ENCODE data around the gene KRTAP10-3.
"Not testable (repeated sequence)": the region's sequence is repeated elsewhere in the genome, so short reads cannot be mapped to it uniquely, and the experiment has no call there.

The KRTAP10-3 gene, protein sequence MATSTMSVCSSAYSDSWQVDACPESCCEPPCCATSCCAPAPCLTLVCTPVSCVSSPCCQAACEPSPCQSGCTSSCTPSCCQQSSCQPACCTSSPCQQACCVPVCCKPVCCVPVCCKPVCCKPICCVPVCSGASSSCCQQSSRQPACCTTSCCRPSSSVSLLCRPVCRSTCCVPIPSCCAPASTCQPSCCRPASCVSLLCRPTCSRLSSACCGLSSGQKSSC

DNA sequence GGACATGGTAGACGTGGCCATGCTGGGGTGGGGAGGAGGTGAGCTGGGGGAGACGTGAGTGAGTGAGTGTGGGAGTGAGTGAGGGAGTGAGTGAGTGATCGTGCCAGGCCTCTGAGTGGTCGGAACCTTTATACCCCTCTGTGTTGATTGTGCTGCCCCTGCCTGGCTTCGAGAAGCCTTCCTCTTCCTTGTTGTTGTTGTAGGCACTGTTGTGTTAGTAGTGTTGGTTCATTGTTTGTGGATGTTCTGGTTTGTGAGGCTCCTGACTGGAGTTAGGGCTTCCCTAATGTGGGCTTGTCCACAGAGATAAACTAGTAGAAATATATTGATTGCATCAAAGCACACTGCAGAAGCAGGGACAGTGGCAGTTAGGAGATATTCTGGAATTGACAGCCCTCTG lies at the start of gene KRTAP10-3:
Gene KRTAP10-3 (minus strand): TSS at position 101 of the 400 bp plus-strand sequence. CDS start 80 bp downstream, at position 21.
- no peak for DNase-seq

DNA sequence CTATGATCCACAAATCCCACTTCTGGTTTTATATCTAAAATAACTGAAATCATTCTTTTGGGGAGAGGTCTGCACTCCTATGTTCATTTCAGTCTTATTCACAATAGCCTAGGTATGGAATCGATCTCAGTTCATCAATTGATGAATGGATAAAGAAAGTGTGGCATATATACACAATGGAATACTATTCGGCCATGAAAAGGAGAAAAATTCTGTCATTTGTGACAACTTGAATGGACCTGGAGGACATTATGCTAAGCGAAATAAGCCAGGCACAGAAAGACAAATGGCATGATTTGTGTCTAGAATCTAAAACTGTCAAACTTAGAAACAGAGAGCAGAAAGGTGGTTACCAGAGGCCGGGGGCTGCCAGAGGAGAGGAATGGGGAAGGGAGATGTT lies 47.9 kb upstream of the KRTAP10-3 start:
- no peak for DNase-seq

DNA sequence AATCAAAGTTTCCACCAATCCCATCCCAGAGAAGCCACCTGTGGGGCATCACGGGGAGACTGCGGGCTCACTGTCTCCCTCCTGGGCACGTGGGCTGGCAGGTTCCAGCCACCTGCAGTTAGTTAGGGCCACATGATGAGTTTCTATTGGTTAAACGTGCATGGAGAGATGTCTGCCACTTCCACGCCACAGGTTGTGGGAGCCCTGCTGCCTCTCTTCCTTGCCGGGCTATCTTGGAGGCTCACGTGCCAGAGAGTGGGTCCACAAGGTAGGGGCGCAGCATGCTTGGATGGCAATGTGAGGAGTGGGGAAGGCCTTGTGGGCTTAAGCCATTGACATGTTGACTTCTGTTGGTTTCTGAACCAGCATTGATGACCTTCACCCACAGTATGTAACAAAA lies 45.3 kb upstream of the KRTAP10-3 start:
- no peak for DNase-seq

DNA sequence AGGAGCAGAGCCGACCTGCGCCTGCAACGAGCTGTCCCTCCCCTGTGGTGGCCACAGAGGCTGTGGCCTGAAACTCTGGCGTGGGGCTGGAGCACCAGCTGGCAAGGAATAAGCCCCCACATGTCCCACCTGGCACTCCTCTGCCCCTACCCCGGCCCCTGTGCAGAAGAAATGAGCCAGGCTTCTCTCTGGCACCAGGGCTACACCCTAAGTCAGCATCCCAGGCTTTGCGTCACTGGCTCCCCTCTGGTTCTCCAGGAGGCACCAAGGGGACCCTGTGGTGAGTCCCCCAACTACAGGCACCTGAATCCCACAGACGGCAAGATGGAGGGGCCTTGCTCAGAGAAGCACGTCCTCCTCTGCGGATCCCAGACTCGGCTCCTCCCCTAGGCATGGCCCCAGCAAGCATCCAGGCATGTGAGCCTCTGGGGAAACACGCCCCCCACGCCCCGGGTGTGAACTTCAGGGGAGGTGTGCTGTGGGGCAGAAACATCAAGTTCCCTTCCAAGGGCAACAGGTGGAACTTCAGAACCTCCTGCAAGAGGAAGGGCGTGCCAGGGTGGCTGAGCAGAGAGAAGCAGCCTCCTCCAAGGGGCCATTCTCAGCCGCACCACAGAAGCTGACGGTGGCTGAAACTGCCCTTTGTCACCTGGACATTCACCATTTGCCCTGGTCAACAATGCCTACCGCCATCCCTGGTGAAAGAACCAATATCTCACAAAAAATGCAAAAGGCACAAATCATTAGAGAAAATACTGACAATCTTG lies 44.7 kb upstream of the KRTAP10-3 start:
- no peak for DNase-seq

DNA sequence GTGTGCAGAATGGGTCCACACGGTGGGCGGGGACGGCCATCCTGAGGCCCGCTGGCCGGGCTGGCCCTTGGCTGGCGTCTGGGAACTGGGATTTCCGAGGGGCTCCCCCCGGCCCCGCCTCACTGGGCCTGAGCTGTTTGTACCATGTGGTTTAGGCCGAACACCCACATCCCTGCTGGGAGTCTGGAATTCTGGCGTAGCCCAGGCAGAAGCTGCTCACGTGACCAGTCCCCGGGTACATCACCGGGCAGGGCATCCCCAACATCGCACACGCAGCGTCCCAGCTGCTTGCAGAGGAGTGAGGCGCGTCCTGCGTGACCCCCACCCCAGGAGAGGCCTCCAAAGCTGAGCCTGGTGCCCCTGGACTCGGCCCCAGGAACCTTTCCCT lies 43.9 kb upstream of the KRTAP10-3 start:
- DNase-seq: no peak

DNA sequence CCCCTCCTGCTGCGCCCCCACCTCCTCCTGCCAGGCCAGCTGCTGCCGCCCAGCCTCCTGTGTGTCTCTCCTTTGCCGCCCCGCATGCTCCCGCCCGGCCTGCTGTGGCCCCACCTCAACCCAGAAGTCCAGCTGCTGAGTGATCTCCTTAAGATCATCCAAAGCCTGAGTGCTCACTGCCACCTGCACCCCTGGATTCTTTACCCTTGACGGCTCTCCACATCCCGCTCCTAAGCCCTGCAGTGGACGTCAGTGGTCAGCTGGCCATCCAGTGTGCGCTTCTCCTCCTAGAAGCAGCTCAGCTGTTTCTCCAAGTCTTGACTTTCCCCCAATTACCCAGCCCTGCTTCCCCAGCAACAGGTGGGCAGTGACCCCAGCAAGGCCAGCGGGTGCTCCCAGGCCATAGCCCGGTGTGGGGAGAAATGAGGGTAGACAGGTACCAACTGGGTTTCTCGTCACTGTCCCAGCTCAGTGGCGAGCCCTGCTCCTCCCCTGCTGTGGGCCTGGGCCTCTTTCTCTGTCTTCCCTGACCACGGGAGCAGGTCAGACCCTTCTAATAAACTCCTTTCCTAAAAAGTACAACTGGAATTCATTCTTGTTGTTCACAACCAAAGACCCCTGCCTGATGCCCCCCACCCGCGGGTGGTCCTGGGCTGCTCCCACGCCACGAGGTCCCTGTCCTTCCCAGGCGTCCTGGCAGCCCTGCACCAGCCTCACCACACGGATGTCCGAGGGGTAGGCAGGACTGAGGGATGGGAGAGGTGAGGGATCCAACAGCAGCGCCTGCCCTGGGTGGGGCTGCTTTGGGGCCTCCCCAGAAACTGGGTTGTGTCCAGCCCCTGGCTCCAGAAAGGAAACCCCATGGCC lies 43.2 kb upstream of the KRTAP10-3 start:
- no peak for DNase-seq

DNA sequence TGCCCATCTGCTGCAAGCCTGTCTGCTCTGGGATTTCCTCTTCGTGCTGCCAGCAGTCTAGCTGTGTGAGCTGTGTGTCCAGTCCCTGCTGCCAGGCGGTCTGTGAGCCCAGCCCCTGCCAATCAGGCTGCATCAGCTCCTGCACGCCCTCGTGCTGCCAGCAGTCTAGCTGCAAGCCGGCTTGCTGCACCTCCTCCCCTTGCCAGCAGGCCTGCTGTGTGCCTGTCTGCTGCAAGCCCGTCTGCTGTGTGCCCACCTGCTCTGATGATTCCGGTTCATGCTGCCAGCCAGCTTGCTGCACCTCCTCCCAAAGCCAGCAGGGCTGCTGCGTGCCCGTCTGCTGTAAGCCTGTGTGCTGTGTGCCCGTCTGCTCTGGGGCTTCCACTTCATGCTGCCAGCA lies 42.5 kb upstream of the KRTAP10-3 start:
- not testable (repeated sequence) for DNase-seq

DNA sequence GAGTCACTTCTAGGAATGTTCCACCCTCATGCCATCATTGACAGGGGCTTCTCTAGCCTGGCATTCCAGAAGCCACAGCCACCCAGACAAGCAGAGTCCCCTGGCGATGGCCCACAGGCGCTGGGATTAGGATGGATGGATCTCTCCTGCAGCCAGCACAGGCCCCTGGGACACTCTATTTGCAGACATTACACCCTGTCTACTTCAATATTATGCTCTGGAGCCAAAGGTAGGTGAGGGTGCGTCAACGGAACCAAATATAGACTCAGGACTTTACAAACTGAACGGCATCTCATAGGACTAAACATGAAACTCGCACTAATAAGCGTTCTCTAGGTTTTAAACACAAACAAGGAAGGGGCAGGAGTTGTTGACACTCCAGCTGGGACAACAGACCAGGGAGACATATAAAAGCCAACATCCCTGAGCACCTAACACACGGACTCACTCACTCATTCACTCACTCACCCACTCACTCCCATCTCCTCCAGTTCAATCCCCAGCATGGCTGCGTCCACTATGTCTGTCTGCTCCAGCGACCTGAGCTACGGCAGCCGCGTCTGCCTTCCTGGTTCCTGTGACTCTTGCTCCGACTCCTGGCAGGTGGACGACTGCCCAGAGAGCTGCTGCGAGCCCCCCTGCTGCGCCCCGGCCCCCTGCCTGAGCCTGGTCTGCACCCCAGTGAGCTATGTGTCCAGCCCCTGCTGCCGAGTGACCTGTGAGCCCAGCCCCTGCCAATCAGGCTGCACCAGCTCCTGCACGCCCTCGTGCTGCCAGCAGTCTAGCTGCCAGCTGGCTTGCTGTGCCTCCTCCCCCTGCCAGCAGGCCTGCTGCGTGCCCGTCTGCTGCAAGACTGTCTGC lies 41.8 kb upstream of the KRTAP10-3 start, which contains the start of gene KRTAP10-7:
Gene KRTAP10-7 (plus strand): TSS at position 480 of the 861 bp plus-strand sequence. CDS start 25 bp downstream, at position 505.
- not testable (repeated sequence) for DNase-seq

DNA sequence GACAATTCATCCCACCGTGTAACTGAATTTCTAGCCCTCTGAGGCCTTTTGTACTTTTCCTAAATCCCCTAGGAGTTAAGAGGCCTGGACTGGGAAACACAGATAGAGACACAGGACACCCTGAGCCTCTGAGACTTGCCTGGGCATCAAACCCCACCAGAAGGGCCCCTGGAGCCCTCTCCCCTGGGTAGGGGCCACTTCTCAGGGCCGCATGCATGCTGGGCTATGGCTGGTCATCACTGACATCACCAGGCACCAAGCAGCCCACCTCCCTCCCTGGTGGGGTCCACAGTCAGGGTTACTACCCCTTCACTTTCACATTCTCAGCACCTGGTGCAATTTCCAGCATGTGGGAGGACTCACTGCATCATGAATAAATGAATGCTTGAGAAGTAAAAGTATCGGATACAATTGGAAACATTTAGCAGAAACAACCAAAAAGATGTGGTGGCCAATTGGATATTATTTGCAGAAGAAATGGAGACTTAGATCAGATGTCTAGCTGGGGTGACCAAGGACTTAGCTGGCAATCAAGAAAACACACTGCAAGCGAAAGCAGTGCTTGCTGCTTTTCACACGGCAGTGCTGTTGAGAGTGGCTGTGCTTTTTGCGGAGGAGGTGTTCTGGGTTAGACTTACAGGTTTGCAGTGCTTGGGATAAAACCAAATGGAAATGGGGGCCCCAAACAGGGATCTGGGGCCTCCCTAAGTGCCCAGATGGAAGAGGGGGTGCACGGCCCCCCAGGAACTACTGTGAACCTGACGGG lies 40.9 kb upstream of the KRTAP10-3 start:
- DNase-seq: no peak

DNA sequence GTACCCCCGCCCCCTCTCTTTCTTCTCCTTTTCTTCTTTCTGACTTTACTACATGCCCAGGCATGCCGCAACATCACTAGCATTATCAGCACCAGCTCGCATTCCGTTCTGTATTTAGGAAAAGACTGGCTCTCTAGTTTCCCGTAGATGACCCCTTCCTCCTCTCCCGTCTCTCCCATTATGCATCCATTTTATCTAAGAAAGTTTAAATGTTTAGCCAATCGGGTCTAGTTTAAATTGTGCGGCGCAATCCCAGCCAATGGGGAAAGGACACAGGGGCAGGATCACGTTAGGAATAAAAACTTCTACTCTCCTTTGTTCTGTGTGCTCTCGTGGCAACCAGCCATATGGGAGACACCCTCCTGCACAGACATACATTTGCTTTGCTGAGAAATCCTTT lies 39.5 kb upstream of the KRTAP10-3 start:
- DNase-seq: no peak

DNA sequence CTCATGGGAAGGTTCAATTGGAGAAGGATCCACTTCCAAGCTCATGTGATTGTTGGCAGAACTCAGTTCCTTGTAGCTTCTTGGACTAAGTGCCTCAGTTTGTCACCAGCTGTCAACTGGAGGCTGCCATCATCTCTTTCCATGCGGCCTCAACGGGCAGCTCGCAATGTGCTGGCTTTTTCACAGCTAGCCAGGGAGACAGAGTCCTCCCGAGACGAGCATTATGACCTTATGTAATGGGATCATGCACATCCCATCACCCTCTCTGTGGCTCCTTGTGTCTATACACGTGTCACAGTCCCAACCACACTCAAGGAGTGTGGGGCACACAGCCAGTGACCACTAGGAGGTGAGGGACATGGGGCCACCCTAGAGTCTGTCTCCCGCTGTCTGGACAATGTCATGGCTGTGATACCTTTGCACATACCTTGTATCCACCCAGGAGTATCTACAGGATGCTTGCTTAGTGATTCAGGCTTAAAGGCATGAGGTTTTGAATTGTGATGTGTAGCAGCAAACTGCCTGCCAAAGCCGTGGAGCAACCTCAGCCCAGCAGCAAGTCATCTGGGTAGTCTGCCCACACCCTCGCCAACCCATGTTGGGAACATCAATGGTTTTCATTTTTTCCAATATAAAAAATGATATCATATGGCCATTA lies 37.6 kb upstream of the KRTAP10-3 start:
- DNase-seq: no peak

DNA sequence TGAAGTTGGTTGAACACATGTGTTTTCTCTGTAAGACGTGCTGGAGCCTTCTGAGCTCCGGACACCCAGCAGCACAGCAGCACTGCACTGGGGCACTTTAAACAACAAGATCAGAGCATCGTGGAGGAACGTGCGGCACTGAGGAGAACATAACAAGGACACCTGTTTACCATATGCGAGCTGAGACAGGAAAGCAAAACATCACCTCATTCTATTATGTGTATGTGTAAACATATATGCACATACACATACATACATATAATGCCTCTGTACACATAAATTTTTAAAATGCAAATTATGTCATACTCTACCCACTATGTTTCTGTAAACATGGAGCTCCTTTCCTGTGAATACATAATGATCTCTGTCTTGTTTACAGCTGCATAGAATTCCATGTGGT lies 36.9 kb upstream of the KRTAP10-3 start:
- no peak for DNase-seq

DNA sequence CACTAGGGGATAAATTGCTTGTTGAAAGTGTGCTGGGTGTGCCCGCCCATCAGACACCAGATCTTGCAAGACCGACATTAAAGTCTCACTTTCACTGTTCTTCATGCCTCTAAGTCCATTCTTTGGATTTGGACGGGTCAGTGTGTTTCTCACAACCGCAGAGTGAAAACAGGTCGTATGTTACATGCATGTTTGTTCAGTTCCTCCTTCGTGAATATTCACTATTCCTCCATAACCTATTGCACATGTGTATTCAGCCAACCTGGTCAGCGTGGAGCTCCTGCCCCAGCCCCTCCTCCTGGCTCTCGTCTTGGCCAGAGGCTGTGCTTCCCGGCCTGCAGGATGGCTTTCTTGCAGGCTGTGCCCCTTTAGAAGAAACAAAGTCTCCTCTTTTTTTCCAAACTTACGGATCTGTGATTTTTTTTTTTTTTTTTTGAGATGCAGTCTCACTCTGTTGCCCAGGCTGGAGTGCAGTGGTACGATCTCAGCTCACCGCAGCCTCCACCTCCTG lies 35.9 kb upstream of the KRTAP10-3 start:
- no peak for DNase-seq

DNA sequence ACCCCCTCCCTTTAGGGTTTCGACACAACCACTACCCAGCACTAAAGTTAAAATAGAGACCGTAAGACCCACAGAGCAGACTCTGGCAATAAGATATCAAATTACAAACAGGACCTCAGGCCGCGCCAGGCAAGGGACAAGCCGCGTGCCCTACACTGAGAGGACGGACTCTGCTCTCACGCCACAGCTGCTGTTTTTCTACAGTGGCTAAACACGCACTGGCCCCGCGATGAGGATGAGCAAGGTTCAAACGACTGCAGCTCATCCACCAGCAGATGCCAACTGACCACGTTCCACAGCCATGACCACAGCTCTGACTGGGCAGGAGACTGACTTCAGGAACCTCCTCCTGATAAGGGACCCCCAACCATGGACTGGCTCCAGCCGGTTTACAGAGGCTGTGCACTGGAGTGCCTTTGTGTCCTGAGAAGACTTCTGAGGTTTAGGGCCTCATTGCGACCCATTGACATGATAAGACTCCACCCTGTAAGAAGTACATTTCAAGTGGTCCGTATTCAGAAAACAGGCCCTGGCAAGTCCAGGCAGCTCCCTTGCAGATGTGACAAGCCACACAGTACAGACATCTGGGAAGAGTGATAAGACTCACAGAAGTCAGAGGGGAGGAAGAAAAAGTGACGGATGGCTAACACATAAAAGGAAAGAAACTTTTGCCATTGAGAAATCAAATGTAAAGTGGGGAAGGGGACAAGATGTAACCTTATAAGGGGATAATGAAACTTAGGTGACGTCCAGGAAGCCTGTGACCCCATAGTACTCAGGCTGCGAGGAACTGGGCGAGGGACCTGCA lies 35.2 kb upstream of the KRTAP10-3 start:
- no peak for DNase-seq

DNA sequence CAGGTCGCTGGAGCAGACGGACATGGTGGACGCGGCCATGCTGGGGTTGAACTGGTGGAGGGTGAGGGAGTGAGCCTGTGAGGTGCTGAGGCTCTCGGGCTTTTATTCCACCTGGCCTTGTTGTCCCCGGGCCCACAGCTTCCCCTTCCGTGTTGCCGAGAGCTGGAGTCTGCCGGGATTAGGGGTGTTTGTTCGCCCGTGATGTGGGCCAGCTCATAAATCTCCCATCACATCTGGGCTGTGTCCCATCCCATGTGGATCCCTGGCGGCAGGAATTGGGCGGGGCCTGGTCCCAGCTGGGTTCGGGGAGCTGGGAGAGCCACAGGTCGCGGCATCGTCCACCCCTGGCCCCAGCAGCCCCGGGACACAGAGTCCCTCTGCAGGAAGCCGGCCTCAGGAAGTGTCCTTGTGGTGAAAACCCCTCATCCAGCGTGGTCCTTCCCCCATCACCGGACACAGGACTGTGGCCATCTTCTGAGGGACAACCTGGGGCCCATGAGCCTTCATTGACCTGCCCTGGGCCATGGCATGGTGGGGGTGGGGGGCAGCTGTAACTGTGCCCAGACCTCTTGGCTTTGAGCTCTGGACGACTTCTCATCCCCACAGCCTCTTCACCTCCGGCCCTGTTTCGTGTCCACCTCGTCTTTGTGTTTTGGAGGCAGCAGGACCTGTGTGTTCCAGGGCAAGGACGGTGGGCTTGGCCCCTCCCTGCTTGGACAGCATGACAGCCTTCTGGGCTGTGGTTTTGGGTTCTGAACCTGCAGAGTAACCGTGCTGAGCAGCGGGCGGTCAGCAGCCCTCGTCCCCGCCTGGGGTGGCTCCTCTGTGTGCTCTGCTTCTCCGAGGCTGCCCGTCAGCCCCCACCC lies 34.1 kb upstream of the KRTAP10-3 start, which contains the start of gene KRTAP10-6:
Gene KRTAP10-6 (minus strand): TSS at position 60 of the 866 bp plus-strand sequence. CDS start 21 bp downstream, at position 39.
- no peak for DNase-seq

DNA sequence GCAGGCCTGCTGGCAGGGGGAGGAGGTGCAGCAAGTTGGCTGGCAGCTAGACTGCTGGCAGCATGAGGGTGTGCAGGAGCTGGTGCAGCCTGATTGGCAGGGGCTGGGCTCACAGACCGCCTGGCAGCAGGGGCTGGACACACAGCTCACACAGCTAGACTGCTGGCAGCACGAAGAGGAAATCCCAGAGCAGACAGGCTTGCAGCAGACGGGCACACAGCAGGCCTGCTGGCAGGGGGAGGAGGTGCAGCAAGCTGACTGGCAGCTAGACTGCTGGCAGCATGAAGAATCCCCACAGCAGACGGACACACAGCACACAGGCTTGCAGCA lies 33.2 kb upstream of the KRTAP10-3 start:
- not testable (repeated sequence) for DNase-seq

DNA sequence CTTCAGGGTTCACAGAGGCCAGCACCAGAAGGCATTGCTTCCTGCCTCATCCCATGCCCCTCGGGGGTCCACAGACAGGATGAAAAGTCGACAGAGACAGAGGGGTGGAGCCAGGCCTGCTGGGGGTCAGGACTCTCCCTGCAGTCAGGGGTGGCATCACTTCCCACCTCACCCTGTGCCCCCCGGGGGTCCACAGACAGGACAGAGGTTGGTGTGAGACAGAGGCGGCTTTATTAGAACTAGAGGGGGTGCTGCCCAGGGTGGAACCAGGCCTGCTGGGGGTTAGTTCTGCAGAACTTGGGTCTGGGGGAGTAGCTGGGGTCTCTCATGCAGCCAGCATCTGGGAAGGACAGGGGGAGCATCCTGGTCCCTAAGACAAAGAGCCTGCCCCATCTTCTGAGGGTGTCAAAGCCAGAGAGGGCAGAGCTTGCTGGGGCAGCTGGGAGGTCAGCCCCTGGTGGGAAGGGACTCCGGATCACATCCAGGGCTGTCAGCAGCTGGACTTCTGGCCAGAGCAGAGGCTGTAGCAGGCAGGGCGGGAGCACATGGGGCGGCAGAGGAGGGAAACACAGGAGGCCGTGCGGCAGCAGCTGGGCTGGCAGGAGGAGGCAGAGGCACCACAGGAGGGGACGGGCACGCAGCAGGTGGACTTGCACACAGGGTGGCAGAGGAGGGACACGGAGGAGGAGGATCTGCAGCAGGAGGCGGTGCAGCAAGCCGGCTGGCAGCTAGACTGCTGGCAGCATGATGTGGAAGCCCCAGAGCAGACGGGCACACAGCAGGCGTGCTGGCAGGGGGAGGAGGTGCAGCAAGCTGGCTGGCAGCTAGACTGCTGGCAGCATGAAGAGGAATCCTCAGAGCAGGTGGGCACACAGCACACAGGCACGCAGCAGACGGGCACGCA lies 32.6 kb upstream of the KRTAP10-3 start:
- DNase-seq: not testable (repeated sequence)

DNA sequence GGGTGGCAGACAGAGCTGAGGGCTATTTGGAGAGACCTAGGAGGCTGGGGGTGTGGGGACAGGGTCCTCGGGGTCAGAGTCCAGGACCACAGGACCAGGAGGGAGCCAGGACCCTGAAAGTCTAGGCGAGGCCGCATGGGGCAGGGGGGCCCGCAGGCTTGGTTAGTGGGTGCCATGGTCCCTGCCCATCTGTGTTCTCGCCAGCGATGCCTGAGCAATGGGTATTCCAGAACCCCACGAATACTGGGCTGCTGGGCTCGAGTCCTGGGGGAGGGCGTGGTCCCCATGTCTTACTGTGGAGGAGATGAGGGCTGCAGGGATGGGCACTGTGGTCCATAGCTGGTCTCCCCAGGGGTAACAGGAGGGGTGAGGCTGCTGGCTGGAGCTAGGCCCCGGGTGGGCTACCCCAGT lies 31.7 kb upstream of the KRTAP10-3 start:
- no peak for DNase-seq

Measured in NCI-H2107 (cell line).